ENCODE data around the gene DLG4. TPM values are rescaled to one million over a fixed set of nuclear protein-coding genes. Genes with fewer than 3 reads are reported as not detected.

Gene DLG4
- total RNA-seq, 1 experiment from 2014 or later = 38.3 TPM

DNA sequence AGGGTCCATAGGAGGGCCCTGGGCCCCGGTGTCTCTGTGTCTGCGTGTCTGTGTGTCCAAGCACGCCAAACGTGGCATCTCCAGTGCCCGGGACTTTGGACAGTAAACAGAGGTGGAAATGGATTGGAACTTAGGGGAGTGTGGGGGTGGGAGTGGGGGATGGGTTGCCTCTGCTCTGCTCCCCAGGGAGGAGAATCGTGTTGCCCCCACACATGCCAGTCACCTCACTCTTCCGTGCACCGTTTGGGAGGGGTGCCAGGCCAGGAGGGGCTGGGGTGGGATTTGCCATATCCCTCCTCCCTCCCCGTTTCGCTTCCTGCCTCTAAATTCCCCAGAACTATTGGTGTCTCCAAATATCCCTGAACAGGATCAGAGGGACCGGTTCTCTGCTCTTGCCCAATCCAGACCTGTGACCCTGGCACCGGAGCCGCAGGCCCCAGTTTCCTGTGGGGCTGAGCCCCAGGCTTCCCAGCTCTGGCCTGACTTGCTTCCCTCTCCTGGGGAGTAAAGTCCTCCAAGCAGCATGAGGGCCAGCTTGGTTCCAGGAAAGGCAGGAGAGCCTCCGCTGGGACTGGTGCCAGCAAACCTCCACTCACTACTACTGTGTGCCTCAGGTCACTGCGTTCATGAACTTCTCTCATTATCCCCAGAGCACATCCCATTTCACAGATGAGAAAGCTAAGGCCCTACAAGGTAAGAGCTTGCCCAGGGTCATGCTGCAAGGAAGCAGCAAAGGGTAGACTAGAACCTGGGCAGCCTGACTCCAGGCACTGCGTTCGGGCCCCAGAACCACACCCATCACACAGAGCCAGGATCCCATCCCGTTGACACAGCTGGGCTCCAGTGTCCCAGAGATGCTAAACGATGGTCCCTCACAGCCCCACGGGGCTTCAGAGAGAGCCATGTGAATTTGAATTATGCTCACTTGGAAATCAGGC lies 40.0 kb downstream of the DLG4 start, which contains the start of gene ASGR1:
TSS of gene ASGR1 (minus strand) at position 54 of the 938 bp plus-strand sequence. CDS start 807 bp downstream, outside the sequence.
- H2BK15ac ChIP-seq (ENCODE audit: low read depth, low read length) = no peak within 1 kb of the TSS
- no peak within 1 kb of the TSS for H3K9ac ChIP-seq (ENCODE audit: extremely low read depth, insufficient read length, low read length)
- no peaks in the 10 kb centered on the region for H4K20me1 ChIP-seq (ENCODE audit: control insufficient read depth, insufficient read depth, insufficient read length)
- no peaks in the 10 kb centered on the region for H3K9me3 ChIP-seq (ENCODE audit: control insufficient read depth, low read depth, low read length)
- Mint-ChIP-seq H3K27ac (no peak within 1 kb of the TSS), H3K4me1 (peaks cover 5 to 10% of the 10 kb centered on the region in 2 experiments; a peak in 3 of 4 replicates), H3K36me3 (ENCODE audit: insufficient read depth in 1 of 3, low read depth in 3 of 3) (no peaks in the 10 kb centered on the region), H3K9me3 (no peaks in the 10 kb centered on the region), H3K27me3 (ENCODE audit: low read depth) (peaks cover 23% of the 10 kb centered on the region), H3K4me3 (no peak within 1 kb of the TSS)
- H2BK5ac ChIP-seq (ENCODE audit: insufficient read length, low read length) = no peak within 1 kb of the TSS
- no peak within 1 kb of the TSS for H2AFZ ChIP-seq (ENCODE audit: low read length)
- H3K4me1 ChIP-seq (ENCODE audit: insufficient read depth, low read length) = no peaks in the 10 kb centered on the region; the same call in 1 of the 2 replicates
- no peak for DNase-seq
- no peak within 1 kb of the TSS for H3K56ac ChIP-seq (ENCODE audit: insufficient read length, low read depth, low read length)
- H4K8ac ChIP-seq (replicated peaks; ENCODE audit: insufficient read length, low read depth, low read length) = no peak within 1 kb of the TSS
- H3K18ac ChIP-seq (ENCODE audit: insufficient read length, low read depth, low read length) = no peak within 1 kb of the TSS
- H2BK12ac ChIP-seq (ENCODE audit: insufficient read length, low read depth, low read length) = no peak within 1 kb of the TSS
- peak within 1 kb of the TSS; percentile 91 for H3K4me2 ChIP-seq (ENCODE audit: insufficient read depth, insufficient read length, low read length)
- no peak within 1 kb of the TSS for H3K23ac ChIP-seq (ENCODE audit: insufficient read length, low read depth, low read length)
- no peak within 1 kb of the TSS for H3T11ph ChIP-seq (ENCODE audit: low read length)
- H3K27ac ChIP-seq (ENCODE audit: insufficient read length, low read depth, low read length) = no peak within 1 kb of the TSS
- TF ChIP-seq CTCF (conservative IDR thresholded peaks at IDR 0.05) = no peak
- H3K79me1 ChIP-seq (ENCODE audit: insufficient read depth, low read depth, low read length, poor library complexity, severe bottlenecking) = no peaks in the 10 kb centered on the region
- WGBS (ENCODE audit: extremely low coverage, insufficient read length, low lambda C conversion rate) = no CpG with 5 or more reads among the region's 20 CpGs
- no peaks in the 10 kb centered on the region for H3K79me2 ChIP-seq (ENCODE audit: insufficient read depth, low read length)
- H3K27me3 ChIP-seq (ENCODE audit: insufficient read depth, low read length) = peaks cover 5% of the 10 kb centered on the region; the same call in 1 of the 2 replicates
- peaks cover 12% of the 10 kb centered on the region for H3K23me2 ChIP-seq (ENCODE audit: insufficient read length, low read depth, low read length, poor library complexity, severe bottlenecking)
- no peak within 1 kb of the TSS for H3K4ac ChIP-seq (ENCODE audit: low read depth, low read length)
- H2BK120ac ChIP-seq (ENCODE audit: low read depth, low read length, poor library complexity, severe bottlenecking) = no peak within 1 kb of the TSS
- H2BK20ac ChIP-seq (ENCODE audit: low read depth, low read length, poor library complexity, severe bottlenecking) = no peak within 1 kb of the TSS
- no peak within 1 kb of the TSS for H4K5ac ChIP-seq (ENCODE audit: insufficient read length, low read depth, low read length)
- no peak within 1 kb of the TSS for H4K91ac ChIP-seq (ENCODE audit: insufficient read length, low read depth, low read length)
- no peak within 1 kb of the TSS for H2AK5ac ChIP-seq (ENCODE audit: insufficient read length, low read length)
- H3K14ac ChIP-seq (ENCODE audit: insufficient read depth, low read length) = no peak within 1 kb of the TSS

Measured in H9 (cell line).